ENCODE results near the gene AAK1.
"Not testable (repeated sequence)": the region's sequence is repeated elsewhere in the genome, so short reads cannot be mapped to it uniquely, and the experiment has no call there.

The AAK1 gene

DNA sequence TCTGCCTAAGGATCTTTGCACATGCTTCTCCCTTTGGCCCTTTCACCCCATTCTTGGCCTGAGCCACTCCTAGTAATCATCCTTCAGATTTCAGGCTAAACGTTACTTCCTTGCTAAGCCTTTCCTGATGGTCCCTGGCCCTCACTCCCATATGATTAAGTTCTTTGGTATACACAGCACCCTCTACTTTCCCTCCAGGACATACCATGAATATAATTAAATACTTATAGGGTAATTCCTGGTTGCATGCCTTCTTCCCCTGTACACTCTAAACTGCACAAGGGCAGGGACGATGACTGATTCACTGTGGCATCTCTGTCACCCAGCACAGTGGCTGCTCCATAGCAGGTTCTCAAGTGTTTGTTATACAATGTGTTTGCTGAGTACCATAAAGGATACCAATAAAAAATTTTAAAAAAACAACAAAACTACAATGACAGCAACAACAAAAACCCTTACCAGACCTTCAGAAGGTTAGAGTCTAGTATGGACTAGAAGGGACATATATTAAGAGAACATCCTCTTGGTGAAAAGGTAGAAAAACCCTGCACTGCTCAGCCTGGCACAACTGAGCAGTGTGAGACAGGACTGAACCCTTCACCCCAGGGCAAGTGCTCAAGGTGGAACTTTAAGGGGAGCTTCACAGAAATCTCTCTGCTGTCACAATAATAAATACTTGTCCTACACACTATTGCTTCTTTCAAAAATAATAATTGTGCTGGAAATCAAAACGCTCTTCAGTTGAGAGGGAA lies 76.2 kb downstream of the AAK1 start:
- DNase-seq: no peak

DNA sequence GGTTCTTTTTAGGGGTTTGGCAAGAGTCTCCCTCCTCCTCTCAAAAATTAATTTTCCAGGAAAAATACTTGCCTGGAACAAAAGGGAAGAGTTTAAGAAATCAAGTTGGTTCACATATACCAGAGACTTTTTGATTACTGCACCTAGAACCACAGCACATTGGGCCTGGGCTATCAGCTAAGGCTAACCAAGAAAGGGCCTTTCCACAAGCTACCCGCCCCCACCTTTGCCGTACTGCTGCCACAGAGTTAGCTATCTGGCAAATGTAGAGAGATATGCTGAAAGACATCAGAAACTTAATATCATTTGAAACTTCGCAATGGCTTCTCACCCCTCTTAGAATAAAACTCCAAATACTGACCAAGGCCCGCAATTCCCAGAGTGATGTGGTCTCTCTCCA lies 76.9 kb downstream of the AAK1 start:
- no peak for DNase-seq

DNA sequence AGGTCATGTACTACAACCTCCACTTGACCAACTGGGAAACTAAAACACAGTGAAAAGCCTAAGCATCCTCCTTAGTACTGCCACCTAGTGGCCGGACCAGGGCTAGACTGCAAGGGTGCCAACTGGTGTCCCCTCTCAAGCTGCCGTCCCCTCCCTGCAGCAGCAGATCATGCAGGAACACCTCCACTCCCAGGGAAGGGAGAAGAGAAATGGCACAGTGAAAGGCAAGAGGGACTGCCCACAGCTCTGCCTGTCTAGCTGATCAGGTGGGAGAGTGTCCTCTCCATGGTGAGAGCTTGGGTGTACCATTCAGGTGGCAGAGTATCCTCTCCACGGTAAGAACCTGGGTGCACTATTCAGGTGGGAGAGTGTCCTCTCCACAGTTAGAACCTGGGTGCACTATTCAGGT lies 78.1 kb downstream of the AAK1 start:
- DNase-seq: peak; percentile 54

DNA sequence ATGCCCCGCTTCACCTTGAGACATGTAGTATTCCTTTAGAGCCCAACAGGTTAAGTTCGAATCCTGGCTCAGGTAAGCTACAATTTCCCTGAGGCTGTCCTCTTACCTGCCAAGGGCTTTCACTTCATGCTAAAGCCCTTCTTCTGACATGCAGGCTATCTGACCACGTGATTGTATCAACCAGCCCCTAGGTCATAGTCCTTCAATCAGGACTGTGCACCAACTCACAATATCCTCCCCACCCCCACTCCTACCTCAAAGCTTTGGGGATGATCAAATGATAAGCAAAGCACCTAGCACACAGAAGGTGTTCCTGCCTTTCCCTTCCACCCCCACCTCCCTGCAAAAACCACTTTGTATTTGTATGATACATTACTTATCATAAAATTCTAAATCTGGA lies 78.9 kb downstream of the AAK1 start:
- no peak for DNase-seq

DNA sequence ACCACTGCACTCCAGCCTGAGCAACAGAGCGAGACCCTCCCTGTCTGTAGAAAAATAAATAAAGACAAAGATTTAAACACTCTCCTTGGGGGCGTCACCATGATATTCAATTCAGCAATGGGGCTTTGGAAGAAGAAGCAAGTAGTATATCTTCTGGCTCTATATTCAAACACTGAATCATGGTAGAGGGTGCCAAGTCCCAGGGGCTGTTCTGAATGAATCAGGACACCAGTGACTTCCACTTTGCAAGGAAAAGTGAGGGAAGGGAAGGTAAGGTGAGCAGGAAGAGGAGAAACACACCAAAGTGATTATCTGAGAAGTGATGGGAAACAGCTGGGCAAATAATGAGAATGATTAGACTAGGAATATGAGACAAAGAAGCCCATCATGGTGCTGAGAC lies 80.5 kb downstream of the AAK1 start:
- no peak for DNase-seq

DNA sequence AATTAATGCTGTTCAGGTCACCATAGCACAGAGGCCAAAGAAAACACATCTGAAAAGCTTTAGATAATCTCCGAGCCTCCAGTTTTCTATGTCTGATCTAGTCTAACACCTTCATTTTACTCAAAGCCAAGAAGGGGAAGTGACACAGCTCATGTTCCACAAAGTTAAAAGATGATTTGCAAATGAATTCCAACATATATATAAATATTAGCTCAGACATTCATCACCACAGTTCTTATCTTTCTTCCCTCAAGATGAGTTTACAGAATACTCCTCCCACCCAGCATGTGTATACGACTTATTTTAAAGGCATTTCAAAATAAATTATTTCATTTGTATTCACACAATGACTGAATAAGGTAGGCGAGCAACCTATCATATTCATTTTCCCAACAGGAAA lies 82.4 kb downstream of the AAK1 start:
- no peak for DNase-seq

DNA sequence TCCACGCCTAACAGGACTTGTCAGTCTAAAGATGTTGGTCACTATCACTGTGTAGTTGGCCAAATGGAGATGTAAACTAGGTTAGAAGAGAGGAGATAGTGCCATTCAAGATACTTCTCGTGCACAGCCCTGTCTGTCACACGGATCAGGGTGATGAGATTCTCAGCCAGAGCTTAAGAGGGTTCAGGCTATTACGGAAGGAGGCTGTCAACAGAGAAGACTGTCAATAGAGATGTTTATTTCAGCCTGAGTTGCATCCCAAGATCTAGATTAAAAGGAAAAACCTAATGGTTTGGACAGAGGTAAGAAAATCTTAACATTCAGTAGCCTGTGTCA lies 83.4 kb downstream of the AAK1 start:
- no peak for DNase-seq

DNA sequence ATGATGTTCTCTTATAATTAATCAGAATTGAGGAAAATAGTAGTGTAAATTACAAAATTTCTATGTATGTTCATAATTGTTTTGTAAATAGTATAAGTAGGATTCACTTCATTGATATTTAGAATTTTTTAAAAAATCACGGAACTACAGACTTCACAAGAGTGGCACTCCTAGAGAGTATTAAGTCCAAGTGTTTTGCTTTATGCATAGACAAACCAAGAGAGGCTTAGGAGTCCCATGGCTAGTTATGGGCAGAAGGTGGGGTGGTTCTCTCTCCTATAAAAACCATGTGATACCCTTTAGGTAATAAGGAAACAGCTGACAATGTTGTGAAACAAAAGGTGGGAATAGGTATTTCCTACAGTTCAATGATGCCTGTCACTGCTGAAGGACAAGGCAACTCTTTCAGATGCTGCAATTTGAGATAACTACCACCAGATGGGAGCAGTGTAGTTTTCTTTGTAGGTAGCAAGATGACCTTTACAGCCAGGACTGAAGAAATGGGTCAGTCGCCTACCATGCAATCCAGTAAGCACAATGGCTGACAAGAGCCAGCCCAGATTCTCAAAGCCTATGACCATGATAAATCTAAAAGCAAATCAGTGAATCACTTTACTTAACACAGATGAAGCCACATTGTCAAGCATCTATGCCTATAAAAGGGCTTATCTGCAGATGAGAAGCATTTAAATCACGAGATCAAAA lies 83.9 kb downstream of the AAK1 start:
- peak; percentile 43 for DNase-seq

DNA sequence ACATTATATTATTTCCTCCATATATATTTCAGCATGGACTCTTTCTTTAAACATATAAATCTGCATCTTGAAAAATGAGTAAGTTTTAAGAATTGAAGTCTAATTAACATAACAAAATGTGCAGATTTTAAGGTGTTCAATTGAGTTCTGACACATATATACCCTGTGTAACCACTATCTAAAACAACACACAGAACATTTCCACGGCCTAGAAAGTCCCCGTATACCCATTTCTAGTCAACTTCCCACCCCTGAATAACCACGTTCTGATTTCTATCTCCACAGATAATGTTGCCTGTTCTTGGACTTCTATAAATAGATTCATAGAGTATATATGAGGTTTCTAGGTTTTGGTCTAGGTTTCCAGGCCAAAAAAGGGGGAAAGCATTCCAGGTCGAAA lies 87.5 kb downstream of the AAK1 start:
- no peak for DNase-seq

DNA sequence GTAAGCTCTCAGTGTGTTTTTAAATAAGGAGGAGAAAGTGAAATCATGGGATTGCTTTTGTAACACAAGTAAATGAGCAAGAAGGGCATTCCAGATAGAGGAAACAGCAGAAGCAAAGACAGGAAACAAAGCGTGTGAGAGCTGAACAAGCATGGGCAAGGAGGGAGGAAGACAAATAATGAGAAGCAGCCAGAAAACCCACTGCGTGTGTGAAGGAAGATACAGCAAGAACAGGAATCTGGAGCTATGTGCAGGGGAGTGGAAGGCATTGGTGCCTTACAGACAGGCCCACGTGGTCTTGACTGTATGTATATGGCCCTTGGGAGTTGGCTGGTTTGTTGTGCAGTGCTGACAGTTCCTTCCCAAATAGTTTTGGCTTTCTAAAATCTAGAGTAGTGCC lies 88.6 kb downstream of the AAK1 start:
- no peak for DNase-seq

DNA sequence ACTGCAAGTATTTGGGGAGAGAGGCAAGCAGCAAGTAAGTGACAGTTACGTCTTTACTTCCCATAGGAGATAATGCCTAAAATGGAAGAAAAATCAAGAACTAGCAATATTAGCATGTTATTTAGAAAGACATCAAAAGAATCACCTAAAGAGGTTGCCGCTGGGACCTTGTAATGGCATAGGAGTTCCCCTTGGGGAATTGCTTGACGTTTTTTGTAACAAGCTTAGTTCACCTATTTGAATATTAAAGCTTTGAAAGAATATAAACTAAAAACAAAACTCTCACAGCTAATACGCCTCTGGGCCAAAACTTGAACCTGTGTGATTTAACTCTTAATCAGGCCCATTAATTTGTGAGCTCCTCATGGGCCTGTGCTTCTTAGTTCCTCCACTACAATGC lies 89.0 kb downstream of the AAK1 start:
- no peak for DNase-seq

DNA sequence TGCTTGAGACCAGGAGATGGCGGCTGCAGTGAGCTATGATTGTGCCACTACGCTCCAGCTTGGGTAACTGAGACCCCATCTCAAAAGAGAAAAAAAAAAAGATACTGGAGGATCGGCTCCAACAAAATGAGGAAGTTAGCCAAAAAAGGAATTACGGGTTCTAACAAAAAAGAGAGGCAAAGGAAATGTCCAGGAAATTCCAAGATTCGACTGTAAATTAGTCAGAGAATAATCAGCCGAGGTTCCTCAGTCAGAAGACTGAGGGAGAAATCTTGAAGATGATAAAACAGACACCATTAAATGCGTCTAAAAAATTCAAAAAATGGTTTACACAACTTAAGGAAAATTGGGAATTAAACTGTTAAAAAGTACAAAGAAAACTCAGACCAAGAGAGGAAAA lies 89.5 kb downstream of the AAK1 start:
- DNase-seq: no peak

DNA sequence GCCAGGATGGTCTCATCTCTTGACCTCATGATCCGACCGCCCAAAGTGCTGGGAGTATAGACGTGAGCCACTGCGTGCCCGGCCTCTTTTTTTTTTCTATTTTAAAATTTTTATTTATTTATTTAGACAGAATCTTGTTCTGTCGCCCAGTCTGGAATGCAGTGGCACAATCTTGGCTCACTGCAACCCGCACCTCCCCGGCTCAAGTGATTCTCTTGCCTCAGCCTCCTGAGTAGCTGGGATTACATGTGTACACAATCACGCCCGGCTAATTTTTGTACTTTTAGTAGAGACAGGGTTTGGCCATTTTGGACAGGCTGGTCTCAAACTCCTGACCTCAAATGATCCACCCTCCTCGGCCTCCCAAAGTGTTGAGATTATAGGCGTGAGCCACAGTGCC lies 93.0 kb downstream of the AAK1 start:
- DNase-seq: not testable (repeated sequence)

DNA sequence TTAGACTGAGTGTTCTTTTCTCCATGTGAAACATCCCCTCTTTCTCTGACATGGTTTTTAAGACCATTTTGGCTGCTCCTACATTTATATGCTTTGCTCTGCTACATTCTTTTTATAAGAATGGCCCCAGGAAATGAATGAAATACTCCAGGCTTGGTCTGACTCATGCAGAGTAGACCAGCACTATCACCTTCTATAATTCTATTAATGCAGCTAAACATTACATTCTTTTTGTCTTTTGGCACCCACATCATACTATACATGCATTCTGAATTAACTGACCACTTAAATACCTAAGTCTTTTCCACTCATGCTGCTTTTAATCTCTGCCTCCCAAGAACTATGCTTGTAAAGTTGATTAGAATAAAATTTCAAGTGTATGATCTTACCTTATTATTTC lies 94.1 kb downstream of the AAK1 start:
- DNase-seq: no peak

DNA sequence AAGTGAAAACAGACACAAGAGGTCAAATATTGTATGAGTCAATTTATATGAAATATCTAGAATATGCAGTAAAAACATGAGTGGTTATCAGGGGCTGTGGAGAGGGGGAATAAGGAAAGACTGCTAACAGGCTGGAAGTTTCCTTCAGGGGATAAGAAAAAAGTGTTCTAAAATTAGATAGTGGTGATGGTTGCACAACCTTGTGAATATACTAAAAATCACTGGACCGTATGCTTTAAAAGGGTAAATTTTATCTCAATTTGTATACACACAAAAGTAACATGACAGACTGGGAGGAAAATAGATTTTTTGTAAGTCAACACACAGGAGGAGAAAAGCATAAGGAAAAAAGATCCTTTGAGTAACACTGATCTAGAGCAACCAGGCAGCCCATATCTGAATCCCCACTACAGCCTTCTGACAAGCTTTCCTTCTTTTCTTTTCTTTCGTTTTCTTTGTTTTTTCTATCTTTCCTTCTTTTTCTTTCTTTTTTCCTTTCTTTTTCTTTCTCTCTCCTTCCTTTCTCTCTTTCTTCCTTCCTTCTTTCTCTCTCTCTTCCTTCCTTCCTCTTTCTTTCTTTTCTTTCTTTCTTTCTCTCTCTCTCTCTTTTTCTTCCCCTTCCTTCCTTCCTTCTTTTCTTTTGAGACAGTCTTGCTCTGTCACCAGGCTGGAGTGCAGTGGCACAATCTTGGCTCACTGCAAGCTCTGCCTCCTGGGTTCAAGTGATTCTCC lies 95.4 kb downstream of the AAK1 start:
- DNase-seq: no peak

DNA sequence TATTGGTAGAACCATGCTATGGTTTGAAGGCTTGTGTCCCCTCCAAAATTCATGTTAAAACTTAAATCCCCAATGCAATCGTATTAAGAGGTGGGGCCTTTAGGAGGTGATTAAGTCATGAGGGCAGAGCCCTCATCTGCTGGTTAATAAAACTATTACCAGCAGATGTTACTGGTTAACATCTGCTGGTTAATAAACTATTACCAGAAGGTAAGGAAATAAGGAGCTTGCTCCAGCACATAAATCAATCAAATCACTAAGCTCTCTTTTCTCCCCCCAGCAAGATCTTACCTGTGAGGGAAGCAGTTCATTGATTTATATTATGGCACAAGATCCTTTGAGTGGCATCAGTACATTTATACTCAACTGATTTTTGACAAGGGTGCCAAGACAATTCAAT lies 96.9 kb downstream of the AAK1 start:
- no peak for DNase-seq

DNA sequence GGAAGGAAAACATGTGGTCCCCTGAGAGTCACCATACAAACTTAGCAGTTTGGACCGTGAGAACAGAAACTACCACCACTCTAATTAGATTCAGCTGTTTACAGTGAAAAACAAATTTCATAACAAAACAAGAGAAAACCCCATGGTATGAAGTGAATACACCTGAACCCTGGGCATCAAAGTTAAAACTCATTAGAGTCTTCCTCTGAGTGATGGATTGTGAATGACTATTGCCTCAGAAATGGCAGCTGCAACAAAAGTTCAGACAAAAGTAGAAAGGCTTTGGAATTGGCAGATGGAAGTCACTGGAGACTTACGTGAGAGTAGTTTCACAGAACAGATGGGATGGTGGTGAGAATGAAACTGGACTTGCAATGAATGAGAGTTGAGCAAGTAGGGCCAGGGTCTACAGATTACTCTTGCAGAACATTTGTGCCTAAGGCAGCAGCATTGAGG lies 98.0 kb downstream of the AAK1 start:
- DNase-seq: no peak

DNA sequence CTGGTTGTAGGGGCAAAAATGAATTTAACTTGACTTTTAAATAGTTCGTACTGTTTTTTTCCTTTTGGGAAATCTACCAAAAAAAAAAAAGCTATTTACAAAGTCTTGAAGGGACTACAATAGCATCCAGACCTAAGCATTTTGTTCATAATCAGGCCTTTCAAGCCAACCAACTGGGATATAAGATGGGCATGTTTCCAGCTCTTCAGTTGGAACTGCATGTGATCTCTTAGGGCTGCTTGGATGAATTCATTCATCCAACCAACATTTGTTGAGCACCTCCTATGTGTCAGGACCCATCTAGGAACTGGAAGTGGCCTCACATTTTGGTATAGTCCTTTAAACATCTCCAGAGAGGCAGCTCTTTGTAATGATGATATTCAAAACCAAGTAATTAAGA lies 98.6 kb downstream of the AAK1 start:
- DNase-seq: no peak

DNA sequence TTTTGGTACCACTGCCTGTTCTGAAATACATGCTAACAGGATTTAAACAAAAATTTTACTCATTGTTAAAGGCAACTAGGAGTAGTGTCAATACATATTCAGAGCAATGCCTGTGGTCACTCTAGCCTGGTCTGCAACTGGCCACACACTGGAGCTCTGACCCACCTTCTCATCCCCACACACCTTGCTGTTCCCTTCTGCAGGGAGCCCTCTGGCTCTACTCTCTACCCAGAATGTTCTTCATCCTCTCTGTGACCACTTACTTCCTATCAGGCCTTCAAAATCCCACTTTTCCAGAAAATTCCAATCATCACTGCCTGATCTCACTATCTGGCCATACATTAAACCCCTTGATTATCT lies 104.0 kb downstream of the AAK1 start:
- no peak for DNase-seq

DNA sequence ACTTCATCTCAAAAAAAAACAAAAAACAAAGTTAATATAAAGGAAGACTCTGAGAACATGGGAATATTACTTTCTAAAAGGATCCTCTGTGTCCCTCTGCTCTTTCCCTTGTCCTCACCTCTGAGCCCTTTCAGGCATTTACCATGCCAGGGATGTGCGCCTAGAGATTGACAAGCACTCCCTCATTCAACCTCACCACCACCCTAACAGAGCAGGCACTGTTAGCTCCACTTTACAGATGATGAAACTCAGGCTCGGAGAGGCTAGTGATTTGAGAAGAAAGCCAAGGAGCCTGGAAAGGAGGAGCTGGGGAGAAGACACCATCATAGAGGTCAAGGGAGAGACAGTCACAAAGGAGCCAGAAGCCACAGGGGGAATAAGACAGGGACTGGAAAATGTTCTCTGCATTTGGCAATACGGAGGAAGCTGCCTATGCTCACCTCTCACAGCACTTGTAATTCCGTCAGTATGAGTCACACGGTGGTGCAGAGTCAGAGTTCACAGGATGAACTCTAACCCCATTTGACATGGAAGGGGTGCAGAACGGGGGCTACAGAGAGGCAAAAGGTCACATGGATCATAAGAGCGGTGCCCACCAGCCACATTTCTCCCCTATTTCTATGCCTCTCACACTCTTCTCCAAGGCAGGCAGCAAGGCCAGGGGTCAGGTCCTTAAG lies 104.5 kb downstream of the AAK1 start:
- DNase-seq: no peak

DNA sequence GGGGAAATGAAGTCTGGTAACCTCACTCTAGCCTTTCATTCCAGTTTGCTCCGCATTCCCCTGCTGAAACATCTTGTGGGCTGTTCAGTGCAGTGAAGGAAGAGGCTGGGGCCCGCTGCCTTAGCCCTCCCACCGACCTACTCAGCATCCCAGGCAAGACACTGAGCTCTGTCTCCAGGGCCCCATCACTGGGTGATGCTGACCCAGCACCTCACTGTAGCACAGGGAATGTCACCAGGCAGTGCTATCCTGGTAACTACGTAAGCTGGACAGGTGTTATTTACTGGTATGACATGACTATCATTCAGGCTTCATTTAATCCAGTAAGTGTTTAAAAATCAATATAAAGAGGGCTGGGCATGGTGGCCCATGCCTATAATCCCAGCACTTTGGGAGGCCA lies 105.3 kb downstream of the AAK1 start:
- DNase-seq: no peak

DNA sequence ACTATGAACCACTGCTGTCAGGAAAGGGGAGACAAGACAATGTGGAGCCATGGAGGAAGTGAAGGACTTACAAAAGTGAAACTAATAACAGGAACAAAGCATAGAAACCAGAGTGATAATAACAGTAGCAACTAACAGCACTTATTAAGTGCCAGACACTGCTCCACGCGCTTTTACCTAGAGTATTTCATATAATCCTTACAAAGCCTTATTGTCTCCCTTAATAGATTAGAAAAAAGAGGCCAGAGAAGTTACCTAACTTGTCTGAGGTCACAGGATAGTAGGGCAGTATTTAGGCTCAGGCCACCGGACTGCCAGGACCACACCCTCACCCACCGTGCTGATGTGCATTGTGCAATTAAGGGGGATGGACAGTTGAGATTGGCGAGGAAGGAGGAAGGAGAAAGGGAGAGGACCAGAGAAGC lies 107.7 kb downstream of the AAK1 start:
- DNase-seq: no peak

DNA sequence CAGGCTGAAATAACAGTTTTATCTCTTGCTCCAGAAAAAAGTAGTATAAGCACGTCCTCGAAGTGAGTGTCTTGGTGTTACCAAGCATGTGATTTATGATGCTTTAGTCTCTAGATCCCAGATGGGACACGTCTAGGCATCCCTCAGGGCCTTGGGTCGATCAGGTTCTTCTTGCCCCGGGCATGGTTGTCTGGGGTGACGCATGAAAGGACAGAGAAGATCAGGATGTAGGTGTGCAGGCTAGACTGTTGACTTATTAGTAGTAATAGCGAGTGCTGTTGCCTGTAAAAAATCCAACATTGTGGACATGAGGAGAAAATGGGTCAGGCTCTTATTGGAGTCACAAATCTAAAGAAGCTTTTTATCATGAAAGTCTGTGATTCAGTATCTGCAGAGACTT lies 112.4 kb downstream of the AAK1 start:
- no peak for DNase-seq

DNA sequence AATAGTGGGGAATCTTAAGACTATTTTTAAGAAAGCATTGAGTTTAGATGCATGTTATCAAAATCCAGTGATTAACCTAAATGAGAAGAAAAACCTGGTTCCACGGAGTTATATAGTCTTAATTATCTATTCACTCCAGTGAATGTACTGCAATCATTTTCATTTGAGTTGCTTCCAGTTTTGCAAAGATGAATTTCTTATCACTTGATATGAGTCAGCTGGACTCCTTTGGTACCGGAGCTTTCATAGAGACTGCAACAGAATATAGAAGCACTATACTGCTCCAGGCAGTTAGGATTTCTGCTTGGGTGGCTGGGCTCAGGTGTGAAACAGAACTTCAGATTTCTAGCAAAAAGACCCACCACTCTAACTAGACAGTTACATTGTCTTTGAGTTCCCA lies 114.1 kb downstream of the AAK1 start:
- no peak for DNase-seq

All from retina (tissue), 1 donor.